Measurements from ENCODE around the gene EDNRA.

- TF ChIP-seq ZNF274 (IDR thresholded peaks at IDR 0.05; ENCODE audit: low read depth, low read length) (no peak), YY1 (IDR thresholded peaks at IDR 0.05; ENCODE audit: insufficient read depth, insufficient read length) (no peak), SUZ12 (IDR thresholded peaks at IDR 0.05; ENCODE audit: extremely low read depth, insufficient read depth, insufficient read length) (no peak)
Measured at GRCh38 chr4:147480502-147480890, 401 bp upstream of the EDNRA start.

Data from NT2/D1 (cell line).